Hematopoietic multipotent progenitor cell treated with erythropoietin and hydrocortisone succinate and interleukin-3 and kit ligand, for 15 days (in vitro differentiated cells): Measurements from ENCODE around the gene DLX5.

Source experiments
- DNase-seq: peaks from one replicate; pipeline ENCODE4 v3.0.0-alpha.2; 2015; ENCODE audit warnings: low spot score

The DLX5 gene

GRCh38 chr7:96991546-96992191 is 33.0 kb downstream of the DLX5 start:
- no peak for DNase-seq

- DNase-seq, result no peak
Measured at GRCh38 chr7:96989859-96990317, 34.7 kb downstream of the DLX5 start.

GRCh38 chr7:96989241-96989858 is 35.3 kb downstream of the DLX5 start:
- no peak for DNase-seq

GRCh38 chr7:96987719-96988118 is 36.9 kb downstream of the DLX5 start:
- DNase-seq, result no peak

- no peak for DNase-seq
Measured at GRCh38 chr7:96986901-96987300, 37.7 kb downstream of the DLX5 start.

- no peak for DNase-seq
Measured at GRCh38 chr7:96985992-96986391, 38.6 kb downstream of the DLX5 start.

GRCh38 chr7:96982586-96982985 is 42.0 kb downstream of the DLX5 start:
- no peak for DNase-seq

- DNase-seq, result no peak
Measured at GRCh38 chr7:96979551-96980276, 44.9 kb downstream of the DLX5 start.

GRCh38 chr7:96977445-96977844 is 47.2 kb downstream of the DLX5 start:
- DNase-seq, result no peak

GRCh38 chr7:96976106-96976505 is 48.5 kb downstream of the DLX5 start:
- no peak for DNase-seq

- no peak for DNase-seq
Measured at GRCh38 chr7:96973986-96974385, 50.6 kb downstream of the DLX5 start.

GRCh38 chr7:96970739-96971138 is 53.9 kb downstream of the DLX5 start:
- no peak for DNase-seq
